Measurements from ENCODE around the gene CLEC10A. TPM values are rescaled to one million over a fixed set of nuclear protein-coding genes. Genes with fewer than 3 reads are reported as not detected.

CLEC10A gene
- total RNA-seq, 1 donor from 2014 or later: not detected

GRCh38 chr17:7120123-7120522 is 40.1 kb upstream of the CLEC10A start:
- no peaks in the 10 kb centered on the region for H4K20me1 ChIP-seq (ENCODE audit: insufficient read depth, low read length)
- no peak overlapping the region for H3K27ac Mint-ChIP-seq (ENCODE audit: unreplicated experiment)
- no peak overlapping the region for H3K27ac ChIP-seq (ENCODE audit: low read depth, low read length)
- H3K27me3 Mint-ChIP-seq (ENCODE audit: low read depth, unreplicated experiment): peaks cover 19% of the 10 kb centered on the region
- no peak overlapping the region for H3K4me3 Mint-ChIP-seq (ENCODE audit: unreplicated experiment)
- no peak overlapping the region for H2AFZ ChIP-seq (ENCODE audit: low read depth, low read length)
- TF ChIP-seq CTCF (IDR thresholded peaks at IDR 0.05; ENCODE audit: insufficient read depth, low read depth, low read length): no peak
- no peak for TF ChIP-seq EZH2 (IDR thresholded peaks at IDR 0.05; ENCODE audit: insufficient read depth, low read length)
- H3K4me3 ChIP-seq (ENCODE audit: insufficient read depth, low read depth, low read length): no peak overlapping the region
- DNase-seq (ENCODE audit: low read depth): no peak
- H3K4me1 ChIP-seq (ENCODE audit: insufficient read depth, low read length): no peaks in the 10 kb centered on the region
- H3K36me3 ChIP-seq (ENCODE audit: insufficient read depth, low read length): no peaks in the 10 kb centered on the region
- H3K9me3 ChIP-seq (ENCODE audit: insufficient read depth, low read depth, low read length): no peaks in the 10 kb centered on the region
- H3K27me3 ChIP-seq (ENCODE audit: insufficient read depth, low read length): peaks cover 25% of the 10 kb centered on the region
- no peaks in the 10 kb centered on the region for H3K79me2 ChIP-seq (ENCODE audit: insufficient read depth, low read length)
- FAIRE-seq: no peak
- H3K4me1 Mint-ChIP-seq (ENCODE audit: low read depth, unreplicated experiment): no peaks in the 10 kb centered on the region
- H3K36me3 Mint-ChIP-seq (ENCODE audit: low read depth, unreplicated experiment): peaks cover 1% of the 10 kb centered on the region
- no peak overlapping the region for H3K4me2 ChIP-seq (ENCODE audit: low read length)
- peaks cover 2% of the 10 kb centered on the region for H3K9me3 Mint-ChIP-seq (ENCODE audit: unreplicated experiment)
- no peak overlapping the region for H3K9ac ChIP-seq (ENCODE audit: low read length)

GRCh38 chr17:7119314-7119713 is 39.3 kb upstream of the CLEC10A start:
- no peak overlapping the region for H2AFZ ChIP-seq (ENCODE audit: low read depth, low read length)

More at GRCh38 chr17:7119314-7119713, 39.3 kb upstream of the CLEC10A start:
- Mint-ChIP-seq H3K27me3 (ENCODE audit: low read depth, unreplicated experiment) (peaks cover 21% of the 10 kb centered on the region), H3K9me3 (ENCODE audit: unreplicated experiment) (peaks cover 2% of the 10 kb centered on the region), H3K4me1 (ENCODE audit: low read depth, unreplicated experiment) (no peaks in the 10 kb centered on the region), H3K4me3 (ENCODE audit: unreplicated experiment) (no peak overlapping the region), H3K36me3 (ENCODE audit: low read depth, unreplicated experiment) (peaks cover 1% of the 10 kb centered on the region), H3K27ac (ENCODE audit: unreplicated experiment) (no peak overlapping the region)
- H3K9ac ChIP-seq (ENCODE audit: low read length): no peak overlapping the region
- H3K4me1 ChIP-seq (ENCODE audit: insufficient read depth, low read length): no peaks in the 10 kb centered on the region
- H3K36me3 ChIP-seq (ENCODE audit: insufficient read depth, low read length): no peaks in the 10 kb centered on the region
- FAIRE-seq: no peak
- H3K4me2 ChIP-seq (ENCODE audit: low read length): no peak overlapping the region
- peaks cover 25% of the 10 kb centered on the region for H3K27me3 ChIP-seq (ENCODE audit: insufficient read depth, low read length)
- H3K9me3 ChIP-seq (ENCODE audit: insufficient read depth, low read depth, low read length): no peaks in the 10 kb centered on the region
- no peak overlapping the region for H3K27ac ChIP-seq (ENCODE audit: low read depth, low read length)
- H3K79me2 ChIP-seq (ENCODE audit: insufficient read depth, low read length): no peaks in the 10 kb centered on the region
- no peaks in the 10 kb centered on the region for H4K20me1 ChIP-seq (ENCODE audit: insufficient read depth, low read length)
- TF ChIP-seq CTCF (IDR thresholded peaks at IDR 0.05; ENCODE audit: insufficient read depth, low read depth, low read length) (no peak), EZH2 (IDR thresholded peaks at IDR 0.05; ENCODE audit: insufficient read depth, low read length) (no peak)
- DNase-seq (ENCODE audit: low read depth): no peak
- H3K4me3 ChIP-seq (ENCODE audit: insufficient read depth, low read depth, low read length): no peak overlapping the region
